Fibroblast of villous mesenchyme (primary cell): Measurements from ENCODE around the gene PAPPA. TPM values are rescaled to one million over a fixed set of nuclear protein-coding genes. Genes with fewer than 3 reads are reported as not detected.

Source experiments
- DNase-seq: peaks from one replicate; pipeline ENCODE4 v3.0.0-alpha.2; 2010; ENCODE audit warnings: low read depth
- H3K4me3 ChIP-seq: 2 replicates; pipeline ENCODE4 v1.5.1; 2011; ENCODE audit warnings: low read depth, mild to moderate bottlenecking, low read length
- CTCF ChIP-seq: IDR thresholded peaks from 2 replicates; pipeline ENCODE4 v1.5.1; 2012; ENCODE audit warnings: low read depth, mild to moderate bottlenecking, low read length; ENCODE audit not compliant: insufficient read depth
- total RNA-seq: library from RNA; depleted of rRNA; stranded (reverse); fragments of >200 nt; gene quantifications from 2 replicates; pipeline ENCODE4 v1.2.3, GENCODE V29; 2012

PAPPA gene
- total RNA-seq, 1 donor, result 104 TPM

GRCh38 chr9:116317503-116317902, 163.9 kb downstream of the PAPPA start:
- no peak overlapping the region for H3K4me3 ChIP-seq
- DNase-seq, result no peak
- TF ChIP-seq CTCF, result no peak

GRCh38 chr9:116318468-116319374, 165.1 kb downstream of the PAPPA start:
- peak; percentile 97 for DNase-seq
- no peak for TF ChIP-seq CTCF
- H3K4me3 ChIP-seq, result no peak overlapping the region

- H3K4me3 ChIP-seq, result no peak overlapping the region
- TF ChIP-seq CTCF, result no peak
- DNase-seq, result no peak
Measured at GRCh38 chr9:116319480-116319879, 165.9 kb downstream of the PAPPA start.

GRCh38 chr9:116320290-116320689, 166.7 kb downstream of the PAPPA start:
- no peak for TF ChIP-seq CTCF
- no peak overlapping the region for H3K4me3 ChIP-seq
- DNase-seq, result no peak

- DNase-seq, result peak; percentile 56
- TF ChIP-seq CTCF, result no peak
- no peak overlapping the region for H3K4me3 ChIP-seq
Measured at GRCh38 chr9:116322521-116322920, 168.9 kb downstream of the PAPPA start.

- no peak for TF ChIP-seq CTCF
- peak; percentile 37 for DNase-seq
- no peak overlapping the region for H3K4me3 ChIP-seq
Measured at GRCh38 chr9:116323012-116323411, 169.4 kb downstream of the PAPPA start.
